Mesenteric fat pad (tissue), 1 donor: ENCODE measurements around the gene TAMALIN. TPM values are rescaled to one million over a fixed set of nuclear protein-coding genes. Genes with fewer than 3 reads are reported as not detected.

ENCODE experiments used
- DNase-seq: peaks from one replicate; pipeline ENCODE4 v3.0.0-alpha.2; 2020; ENCODE audit warnings: low spot score
- total RNA-seq: library from RNA; stranded (reverse); fragmentation: NEBNext Ultra II Directional; extraction: Animal tissue kit (Norgen Biotek cat#: 25700); gene quantifications from one replicate; pipeline ENCODE4 v1.2.1, GENCODE V29; 2021
- donor health status: DM: yes; HTN: yes; CAD: no.

The TAMALIN gene
- total RNA-seq, 1 donor from 2014 or later = 117 TPM

DNA sequence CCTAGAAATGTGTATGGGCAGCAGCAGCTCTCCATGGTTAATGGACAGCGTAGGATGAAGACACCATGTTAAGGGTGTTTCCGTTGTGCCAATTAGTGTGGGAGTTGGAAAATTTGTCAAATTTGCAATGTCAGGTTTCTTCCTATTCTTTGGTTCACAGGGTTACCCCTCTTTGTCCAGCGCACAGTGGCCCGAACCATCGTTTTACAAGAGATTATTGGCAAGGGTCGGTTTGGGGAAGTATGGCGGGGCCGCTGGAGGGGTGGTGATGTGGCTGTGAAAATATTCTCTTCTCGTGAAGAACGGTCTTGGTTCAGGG, 26.0 kb upstream of the TAMALIN start:
- no peak for DNase-seq

DNA sequence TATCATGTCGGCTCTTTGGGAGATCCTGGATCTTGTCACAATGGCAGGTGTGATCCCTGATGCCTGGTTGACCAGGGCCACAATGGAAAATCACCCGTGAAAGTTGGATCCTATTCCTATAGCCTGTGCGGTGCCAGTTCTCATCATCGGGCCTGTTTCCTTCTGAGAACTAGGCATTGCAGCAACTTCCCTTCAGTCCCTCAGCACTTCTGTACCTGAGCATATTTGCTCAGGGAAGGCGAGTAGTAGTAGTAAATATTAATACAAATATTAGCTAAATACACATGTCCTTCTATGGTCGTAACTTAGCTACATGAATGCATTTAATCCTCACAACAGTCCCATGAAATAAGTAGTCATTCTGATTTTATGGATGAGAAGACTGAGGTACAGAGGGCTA, 22.1 kb upstream of the TAMALIN start:
- no peak for DNase-seq

DNA sequence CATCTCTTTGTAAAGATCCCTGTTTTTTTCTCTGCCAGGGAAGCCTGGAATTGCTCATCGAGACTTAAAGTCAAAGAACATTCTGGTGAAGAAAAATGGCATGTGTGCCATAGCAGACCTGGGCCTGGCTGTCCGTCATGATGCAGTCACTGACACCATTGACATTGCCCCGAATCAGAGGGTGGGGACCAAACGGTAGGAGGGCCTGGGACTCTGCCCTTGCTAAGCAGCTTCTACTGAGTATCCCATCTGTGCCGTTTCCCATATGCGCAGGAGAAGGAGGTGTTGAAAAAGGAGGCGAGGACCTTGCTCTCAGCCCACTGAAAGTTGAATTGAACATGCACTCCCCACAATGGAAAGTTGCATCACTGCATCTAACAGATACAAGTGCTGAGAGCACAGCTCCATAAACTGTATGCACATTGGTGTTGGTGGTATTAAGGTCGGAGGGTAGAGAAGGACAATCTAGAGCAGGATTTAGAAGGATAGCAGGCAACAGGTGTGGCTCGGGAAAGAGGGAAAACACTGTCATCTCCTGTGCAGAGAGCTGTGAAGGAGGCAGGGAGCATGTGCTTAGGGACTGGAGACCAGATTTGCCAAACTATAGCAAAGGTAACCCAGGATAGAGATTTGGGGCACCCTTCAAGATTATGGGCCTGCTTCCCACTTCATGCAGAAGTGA, 21.5 kb upstream of the TAMALIN start:
- DNase-seq = no peak

DNA sequence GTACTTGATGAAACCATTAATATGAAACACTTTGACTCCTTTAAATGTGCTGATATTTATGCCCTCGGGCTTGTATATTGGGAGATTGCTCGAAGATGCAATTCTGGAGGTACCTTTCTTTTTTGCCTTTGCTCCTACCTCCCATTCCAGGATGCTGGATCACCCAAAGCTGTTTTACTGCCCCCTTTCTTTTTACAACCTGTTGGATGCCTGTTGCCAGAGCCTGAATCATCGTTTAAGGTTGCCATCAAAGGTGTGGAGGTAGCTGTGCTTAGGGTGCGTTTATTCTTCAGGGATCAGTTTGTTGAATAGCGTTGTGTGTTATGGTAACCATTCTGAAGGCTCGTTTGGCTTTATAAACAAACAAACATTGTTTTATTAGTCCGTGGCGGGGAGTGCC, 19.9 kb upstream of the TAMALIN start:
- no peak for DNase-seq

DNA sequence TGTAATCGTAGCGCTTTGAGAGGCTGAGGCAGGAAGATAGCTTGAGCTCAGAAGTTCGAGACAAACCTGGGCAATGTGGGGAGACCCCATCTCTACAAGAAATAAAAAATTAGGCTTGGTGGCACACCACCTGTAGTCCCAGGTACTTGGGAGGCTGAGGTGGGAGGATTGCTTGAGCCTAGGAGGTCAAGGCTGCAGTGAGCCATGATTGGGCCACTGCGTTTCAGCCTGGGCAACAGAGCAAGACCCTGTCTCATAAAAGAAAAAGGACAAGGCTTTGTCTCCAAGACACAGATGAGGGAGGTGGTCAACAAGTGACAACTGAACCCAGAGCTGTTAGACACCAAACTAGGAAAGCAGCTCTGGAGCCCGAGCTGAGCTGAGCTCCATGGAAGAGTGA, 14.5 kb upstream of the TAMALIN start:
- DNase-seq = no peak

DNA sequence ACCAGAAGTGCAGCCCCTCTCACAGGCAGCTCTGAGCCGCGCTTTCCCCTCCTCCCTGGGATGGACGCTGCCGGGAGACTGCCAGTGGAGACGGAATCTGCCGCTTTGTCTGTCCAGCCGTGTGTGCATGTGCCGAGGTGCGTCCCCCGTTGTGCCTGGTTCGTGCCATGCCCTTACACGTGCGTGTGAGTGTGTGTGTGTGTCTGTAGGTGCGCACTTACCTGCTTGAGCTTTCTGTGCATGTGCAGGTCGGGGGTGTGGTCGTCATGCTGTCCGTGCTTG, 12.3 kb upstream of the TAMALIN start:
- DNase-seq = no peak

DNA sequence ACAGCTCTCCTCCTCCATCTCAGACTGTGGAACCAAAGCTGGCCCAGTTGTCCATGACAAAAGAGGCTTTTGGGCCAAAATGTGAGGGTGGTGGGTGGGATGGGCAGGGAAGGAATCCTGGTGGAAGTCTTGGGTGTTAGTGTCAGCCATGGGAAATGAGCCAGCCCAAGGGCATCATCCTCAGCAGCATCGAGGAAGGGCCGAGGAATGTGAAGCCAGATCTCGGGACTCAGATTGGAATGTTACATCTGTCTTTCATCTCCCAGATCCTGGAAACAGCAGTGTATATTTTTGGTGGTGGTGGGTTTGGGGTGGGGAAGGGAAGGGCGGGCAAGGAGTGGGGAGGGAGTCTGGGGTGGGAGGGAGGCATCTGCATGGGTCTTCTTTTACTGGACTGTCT, 11.8 kb upstream of the TAMALIN start:
- DNase-seq = no peak

DNA sequence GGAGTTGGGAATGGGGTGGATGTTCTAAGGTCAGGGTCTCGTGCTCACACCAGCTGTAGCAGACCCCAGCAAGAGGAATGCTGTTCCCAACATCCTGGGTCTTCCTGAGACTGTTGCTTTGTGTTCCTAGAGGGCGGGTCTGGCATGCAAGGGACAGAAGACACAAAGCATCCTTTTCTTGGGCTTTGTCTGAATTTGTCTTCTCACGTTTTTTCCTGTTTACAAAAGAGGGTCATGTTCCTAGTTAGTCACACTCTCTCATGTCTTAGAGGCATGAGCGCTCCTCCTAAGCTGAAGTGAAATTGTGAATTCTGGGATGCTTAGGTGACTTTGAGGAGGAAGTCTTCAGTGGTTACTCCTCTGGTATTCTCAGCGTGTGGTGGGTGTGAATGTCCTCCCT, 9.6 kb upstream of the TAMALIN start:
- DNase-seq = no peak

DNA sequence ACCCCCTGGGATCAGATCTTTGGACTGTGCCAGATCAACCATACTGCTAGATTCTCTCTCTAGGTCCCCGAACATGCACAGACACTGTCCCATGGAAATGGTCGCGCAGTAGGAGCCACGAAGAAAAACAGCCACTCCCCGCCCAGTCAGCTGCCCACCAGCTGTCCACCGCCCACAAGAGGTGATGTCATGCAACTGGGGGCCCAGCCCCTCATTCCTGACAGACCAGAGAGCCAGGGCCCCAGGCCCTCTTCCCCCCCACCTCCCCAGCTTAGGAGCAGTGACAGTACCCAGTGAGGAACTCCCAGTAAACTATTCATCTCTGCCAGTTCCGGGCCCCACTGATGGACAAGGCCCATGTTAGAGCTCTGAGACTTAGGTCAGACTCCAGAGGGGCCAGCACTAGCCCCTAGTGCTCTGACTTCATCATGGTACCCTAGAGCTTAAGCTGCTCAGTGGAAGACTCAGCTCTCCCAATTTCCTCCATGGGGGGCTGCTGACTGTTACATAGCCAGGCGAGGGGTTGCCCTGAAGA, 3.7 kb upstream of the TAMALIN start:
- no peak for DNase-seq

DNA sequence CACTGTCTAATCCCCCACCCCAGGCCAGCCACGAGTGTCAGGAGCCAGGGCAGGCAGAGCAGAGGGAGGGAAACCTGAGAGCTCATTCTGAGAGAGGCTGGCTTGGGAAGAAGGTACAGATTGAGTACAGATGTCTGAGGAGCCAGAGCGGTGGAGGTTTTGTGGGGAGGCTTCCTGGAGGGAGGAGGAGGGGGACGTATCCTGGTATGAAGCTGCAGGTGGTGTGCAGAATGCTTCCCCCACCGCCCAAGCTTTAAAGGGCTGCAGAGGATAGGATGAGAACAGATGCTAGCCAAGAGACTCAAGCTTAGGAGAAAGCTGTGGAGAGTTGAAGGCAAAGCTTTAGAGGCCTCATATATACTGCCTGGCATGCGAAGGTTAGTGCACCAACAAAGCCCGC, 3.2 kb upstream of the TAMALIN start:
- no peak for DNase-seq

DNA sequence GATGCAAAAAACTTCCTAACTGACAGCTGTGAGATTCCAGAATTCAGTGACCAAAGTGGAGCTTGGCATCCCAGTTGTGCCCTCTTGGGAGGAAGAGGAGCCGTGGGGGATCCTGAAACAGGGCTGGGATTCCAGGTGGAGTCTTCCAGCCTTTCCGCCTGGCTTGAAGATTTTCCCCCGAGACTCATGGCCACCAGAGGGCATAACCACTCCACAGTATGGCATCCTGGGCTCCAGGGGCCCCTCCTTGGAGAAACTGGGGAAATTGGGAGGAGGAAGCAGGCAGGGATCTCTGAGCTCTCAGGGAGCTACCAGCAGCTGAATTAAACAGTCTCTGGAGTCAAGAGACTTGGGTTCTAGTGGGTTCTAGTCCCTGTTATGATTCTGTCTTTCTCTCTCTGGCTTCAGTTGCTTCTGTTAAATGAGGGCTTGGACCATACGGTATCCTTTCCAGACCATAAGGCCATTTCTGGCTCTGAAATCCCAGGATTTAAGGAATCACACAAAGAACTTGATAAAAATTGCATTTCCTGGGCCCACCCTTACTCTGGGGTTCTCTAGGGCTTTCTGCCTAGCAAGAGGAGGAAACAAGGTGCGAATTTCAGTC, 2.6 kb upstream of the TAMALIN start:
- no peak for DNase-seq

DNA sequence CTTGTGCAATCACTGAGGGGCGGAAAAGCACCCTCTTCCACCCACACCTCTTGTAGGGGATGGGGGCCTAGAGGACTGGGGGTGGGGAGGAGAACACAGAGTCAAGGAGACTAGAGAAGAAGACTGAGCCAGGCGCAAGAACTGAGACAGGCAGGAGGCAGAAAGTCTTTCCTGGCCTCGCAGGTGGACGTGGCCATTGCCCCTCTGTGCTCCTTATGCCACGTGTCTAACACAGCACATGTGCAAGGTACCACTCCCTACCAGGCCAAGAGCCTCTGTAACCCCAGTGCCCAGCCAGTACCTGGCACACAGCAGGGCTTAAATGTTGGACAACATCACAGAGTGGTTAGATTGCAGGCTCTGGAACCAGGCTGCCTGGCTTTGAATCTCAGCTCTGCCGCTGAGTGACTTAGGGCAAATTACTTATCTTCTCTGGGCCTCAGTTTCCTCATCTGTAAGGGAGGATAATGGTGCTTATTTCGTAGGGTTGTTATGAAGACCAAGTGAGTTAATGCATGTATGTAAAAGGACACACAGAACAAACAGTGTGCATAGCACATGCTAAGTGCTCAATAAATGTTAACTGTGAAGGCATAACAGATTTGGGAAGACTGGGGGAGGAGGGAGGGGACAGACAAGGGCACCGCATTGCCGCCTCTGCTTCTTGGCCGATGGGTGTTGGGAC, 1.4 kb upstream of the TAMALIN start:
- DNase-seq = no peak

DNA sequence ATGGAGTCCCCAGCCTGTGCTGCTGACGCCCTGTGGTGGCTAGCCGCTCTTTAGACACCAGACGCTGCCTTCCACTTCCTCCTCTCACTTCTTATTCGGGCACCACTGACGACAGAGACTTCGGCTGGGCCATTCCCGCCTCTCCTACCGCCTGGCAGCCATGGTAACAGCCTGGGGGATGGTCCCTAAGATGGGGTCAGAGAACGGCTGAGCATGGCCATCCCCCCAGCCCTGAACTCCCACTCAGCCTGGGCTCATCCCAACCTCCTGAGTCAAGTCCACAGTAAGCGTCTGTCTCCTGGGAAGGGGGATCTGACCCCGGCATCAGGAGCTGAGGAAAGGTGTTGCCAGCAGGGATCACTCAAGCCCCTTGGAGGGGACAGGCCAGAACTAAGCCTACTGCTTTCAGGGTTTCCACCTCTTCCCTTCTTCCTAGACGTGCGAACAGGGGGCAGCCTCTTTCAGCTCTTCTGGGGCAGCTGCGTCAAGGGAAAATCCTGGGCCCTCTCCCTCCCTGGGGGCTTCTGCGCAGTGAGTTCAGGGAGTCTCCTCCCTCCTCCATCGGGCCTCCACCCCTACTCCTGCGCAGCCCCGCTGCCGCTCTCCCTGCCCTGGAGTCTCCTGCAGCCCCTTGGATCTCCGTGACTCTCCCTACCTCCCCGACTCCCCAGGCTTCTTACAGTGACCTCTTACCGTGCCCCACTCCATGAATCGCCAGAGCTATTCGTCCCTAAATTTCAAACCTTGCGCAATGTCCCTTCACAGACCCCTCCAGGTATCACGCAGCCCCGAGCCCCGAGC, 643 bp upstream of the TAMALIN start:
- no peak for DNase-seq

DNA sequence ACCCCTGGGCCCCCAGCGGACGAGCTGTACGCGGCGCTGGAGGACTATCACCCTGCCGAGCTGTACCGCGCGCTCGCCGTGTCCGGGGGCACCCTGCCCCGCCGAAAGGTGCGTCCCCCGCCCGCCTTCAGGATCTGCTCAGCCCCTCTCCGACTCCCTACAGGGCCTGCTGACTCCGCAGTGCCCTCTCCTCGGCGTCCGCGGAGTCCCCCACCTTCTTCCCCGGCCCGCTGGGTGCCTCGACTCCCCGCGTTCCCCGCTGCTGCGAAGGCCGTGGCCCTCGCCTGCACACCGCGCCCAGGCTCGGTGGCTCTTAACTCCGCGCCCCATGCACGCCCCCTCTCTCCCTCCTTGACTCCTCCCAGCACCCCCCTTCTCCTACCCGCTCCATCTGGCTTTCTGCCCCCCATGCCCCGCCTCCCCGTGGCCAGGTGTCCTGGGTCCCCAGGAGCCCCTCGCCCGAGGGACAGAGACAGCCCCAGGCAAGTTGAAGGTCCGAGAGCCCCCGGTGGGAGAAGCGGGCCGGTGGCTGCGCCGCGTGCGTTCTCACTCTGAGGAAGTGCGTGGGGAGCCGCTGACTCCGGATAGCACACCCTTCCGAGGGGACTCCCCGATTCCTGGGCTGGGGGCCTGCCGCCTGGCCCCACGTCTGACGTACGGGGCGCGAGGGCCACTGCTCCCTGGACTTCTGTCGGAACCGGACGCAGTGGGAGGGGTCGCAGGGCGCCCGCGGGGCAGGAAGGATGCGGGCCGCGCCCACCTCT, 594 bp downstream of the TAMALIN start:
- DNase-seq = no peak

DNA sequence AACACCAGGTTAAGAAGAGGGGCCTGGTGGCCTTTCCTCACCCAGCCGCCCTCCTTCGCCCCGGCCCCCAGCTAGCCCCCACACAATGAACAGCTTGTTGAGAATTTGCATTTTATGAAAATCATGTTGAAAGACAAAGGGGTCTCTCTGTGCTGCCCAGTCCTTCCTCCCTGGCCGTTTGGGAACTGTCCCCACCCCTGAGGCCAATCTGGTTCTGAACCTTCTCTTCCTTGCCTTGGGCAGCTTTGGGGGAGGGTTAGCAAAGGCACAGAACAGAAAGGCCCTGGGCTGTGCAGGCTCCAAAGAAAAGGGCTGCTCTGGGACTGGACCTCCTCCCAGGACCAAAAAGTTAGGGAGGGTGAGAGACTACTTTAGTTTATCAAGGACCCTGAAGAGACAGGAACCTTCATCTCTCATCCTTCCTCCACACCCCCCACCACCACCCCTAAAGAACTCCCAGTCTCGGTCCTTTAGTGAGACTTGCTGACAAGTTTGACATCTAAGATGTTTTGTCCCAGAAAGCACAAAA, 1.3 kb downstream of the TAMALIN start:
- DNase-seq = no peak

DNA sequence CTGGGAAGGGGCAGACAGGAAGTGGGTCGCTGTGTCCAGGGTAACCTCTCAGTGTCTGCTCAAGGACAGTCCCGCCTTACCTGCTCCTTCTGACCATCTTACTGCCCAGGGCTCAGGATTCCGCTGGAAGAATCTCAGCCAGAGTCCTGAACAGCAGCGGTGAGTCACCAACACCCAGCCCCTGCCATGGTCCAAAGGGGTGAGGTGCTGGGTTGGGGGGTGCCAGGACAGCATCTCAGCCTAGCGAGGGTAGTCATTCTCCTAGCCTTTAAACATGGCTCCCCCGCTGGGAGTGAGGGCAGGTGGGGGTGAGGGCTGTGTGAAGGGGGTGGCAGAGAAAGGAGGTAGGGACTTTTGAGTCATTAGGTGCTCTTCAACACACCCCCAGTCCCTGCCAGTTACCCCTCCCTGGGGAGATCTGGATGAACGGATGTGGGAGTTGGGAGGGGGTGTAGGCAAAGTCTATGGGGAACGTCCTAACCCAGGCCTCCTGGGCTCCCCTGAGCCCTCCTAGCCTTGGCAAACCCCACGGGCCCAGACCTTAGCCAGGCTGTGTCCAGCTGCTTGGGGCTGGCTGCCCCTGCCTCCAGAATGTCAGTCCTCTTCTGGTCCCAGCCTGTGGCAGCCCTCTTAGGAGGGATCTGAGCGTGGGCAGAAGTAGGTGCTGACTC, 2.5 kb downstream of the TAMALIN start:
- DNase-seq = no peak

DNA sequence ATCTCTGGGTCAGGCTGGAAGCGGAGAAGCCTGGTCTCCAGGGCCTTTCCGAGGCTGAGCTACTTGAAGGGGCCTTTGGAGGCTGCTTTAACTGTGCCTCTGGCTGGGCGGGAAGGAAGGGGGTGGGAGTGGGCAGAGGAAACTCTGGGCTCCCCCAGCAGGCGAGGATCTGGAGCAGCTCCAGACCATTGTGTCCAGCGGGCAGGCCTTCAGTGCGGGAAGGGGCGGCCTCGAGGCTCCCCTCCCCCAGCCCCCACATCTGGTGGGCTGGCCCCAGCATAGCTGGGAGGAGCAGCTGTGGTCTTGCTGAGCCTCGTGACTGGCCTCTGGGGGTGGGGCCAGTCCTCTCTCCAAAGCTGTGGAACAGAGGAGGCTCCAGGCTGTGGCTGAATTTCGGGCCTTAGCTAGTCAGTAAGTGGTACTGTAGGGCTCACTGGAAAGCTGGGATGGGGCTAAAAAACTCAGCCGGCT, 3.4 kb downstream of the TAMALIN start:
- DNase-seq = no peak

DNA sequence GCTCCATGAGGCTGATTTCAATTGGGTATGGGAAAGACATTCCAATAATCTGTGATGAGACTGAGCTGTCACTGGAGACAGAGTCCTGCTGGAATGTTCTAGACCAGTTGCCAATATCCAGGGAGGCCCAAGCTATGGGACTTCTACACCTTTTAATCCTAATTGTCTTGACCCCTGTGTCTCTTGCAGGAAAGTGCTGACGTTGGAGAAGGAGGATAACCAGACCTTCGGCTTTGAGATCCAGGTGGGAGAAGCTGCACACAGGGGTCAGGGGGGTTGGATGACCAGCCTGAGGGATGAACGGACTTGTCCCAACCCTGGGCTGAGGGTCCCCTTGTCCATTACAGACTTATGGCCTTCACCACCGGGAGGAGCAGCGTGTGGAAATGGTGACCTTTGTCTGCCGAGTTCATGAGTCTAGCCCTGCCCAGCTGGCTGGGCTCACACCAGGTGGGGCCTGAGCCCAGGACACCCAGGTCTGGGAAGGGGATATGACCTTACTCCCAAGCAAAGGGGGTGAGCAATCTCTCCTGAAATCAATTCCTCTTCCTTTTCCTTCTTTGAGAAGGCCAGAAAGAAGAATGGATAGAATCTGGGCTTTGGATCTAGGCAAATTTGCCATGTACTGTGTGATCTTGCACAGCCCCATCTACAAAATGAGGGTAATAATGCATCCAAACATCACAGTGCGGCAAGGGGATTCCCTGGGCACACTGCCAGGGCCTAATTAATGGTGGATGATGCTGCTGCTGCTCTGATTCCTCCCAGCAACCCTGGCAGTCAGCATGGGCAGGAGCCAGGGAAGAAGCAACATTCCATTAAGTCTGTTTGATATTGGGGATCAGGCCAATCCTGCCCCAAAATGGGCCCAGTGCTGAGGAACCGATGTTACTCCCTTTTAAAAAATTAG, 4.2 kb downstream of the TAMALIN start:
- DNase-seq = no peak

DNA sequence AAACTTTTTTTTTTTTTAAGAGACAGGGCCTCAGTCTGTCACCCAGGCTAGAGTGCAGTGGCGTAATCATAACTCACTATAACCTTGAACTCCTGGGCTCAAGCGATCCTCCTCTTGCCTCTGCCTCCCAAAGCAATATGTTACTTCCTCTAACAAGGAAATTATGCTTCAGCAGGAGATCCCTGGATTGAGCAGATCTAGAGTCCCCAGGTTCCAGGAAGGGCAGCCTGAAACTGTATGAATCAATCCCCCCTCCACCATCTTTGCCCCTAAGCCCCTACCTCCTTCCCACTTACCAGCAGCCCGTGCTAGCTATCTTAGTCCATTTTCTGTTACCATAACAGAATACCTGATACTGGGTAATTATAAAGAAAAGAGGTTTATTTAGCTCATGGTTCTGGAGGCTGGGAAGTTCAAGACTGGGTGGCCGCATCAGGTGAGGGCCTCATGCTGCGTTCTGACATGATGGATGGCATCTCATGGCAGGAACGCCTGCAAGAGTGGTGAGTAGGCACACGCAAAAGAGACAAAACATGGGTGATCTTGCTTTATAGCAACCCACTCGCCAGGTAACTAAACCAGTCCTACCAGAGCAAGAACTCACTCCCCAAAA, 5.0 kb downstream of the TAMALIN start:
- DNase-seq = no peak
